Stimulated activated CD8-positive, alpha-beta memory T cell treated with anti-CD3 and anti-CD28 coated beads, Interleukin-12 subunit alpha, Interleukin-12 subunit beta, amount 100 ng/mL, for 24 hours (primary cell): ENCODE measurements around the gene ENTPD3.

ENCODE experiments used
- DNase-seq: peaks from one replicate; pipeline ENCODE4 v3.0.0-alpha.2; 2020; ENCODE audit errors: extremely low read depth

Gene ENTPD3

DNA sequence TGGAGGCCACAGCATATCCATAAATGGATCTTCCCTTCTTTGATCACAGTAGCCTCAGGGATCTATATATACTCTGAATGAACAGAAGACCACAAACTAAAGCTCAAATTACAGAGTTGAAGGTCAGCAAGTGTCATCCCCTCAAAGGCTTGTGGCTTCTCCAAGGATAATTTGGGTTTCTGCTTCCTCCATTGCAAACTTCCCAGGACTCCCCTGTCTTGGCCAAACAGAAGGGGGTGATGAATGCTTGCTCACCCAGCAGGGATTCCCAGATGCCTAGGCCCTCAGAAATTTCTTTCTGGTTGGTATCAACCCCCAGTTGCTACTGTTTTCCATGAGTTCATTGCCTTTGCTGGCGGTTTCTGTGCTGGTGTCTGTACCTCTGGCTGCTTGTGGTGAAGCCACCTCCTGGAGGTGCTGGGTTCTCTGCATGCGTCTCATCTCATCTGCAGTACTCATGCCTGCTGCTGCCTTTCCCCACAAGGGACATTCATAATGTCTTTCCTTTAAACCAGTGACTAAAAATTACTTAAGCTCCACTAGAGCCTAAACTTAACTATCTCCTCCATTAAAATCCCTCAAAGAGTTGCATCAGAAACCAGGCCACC lies 17.7 kb downstream of the ENTPD3 start:
- no peak for DNase-seq

- no peak for DNase-seq
These were observed 20.0 kb downstream of the ENTPD3 start for GRCh38 chr3:40407007-40407406.

DNA sequence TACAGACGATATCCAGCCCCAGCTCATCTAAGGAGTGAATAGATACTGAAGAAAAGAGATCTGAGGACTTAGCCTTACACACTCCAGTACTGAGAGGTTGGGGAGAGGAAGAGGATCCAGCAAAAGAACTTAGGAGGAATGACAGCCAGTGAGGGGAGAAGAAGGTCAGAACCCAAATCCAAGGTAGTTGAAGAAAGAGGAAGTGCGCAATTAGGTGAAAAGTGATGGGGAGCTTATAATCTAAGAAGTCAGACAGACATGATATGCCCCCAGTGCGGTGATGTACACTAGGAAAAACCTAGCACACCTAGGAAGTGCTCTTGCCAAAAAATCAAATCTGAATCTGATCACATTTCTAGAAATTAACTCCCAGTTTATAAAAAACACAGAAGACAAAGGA lies 20.6 kb downstream of the ENTPD3 start:
- no peak for DNase-seq

- no peak for DNase-seq
These were observed 27.3 kb downstream of the ENTPD3 start for GRCh38 chr3:40414270-40414669.

GRCh38 chr3:40417845-40418543 lies 31.0 kb downstream of the ENTPD3 start:
- no peak for DNase-seq

DNA sequence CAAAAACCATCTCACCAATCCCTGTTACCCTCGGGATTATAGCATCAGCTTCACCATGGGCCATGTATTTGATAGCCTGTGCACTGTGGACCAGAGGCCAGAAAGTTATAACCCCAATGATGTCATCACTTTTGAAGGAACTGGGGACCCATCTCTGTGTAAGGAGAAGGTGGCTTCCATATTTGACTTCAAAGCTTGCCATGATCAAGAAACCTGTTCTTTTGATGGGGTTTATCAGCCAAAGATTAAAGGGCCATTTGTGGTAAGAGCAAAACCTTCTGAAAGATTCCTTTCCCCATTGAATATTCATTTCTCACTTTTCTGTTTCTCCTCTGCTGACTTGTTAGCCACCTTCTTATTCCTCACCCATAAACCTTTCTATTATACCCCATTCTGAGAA lies 35.9 kb downstream of the ENTPD3 start:
- DNase-seq, result no peak

DNA sequence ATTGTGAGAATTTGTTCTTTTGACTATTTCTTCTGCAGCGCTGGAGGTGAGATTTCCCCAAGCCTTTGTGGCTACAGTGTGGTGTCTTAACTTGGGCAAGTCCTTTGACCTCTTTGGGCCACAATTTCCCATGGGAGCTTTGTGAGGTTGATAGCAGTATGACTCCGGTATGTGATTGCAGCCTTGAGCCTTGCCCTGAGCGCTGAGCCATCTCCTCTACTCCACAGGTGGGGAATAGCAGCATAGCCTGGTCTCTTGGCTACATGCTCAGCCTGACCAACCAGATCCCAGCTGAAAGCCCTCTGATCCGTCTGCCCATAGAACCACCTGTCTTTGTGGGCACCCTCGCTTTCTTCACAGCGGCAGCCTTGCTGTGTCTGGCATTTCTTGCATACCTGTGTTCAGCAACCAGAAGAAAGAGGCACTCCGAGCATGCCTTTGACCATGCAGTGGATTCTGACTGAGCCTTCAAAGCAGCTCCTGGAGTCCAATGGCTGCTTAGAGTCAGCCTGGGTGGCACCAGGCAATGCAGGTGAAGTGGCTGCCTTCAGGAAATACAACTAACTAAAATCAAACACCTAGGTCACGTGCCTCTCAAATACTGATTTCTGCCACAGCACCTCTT lies 40.2 kb downstream of the ENTPD3 start:
- no peak for DNase-seq

GRCh38 chr3:40432793-40433192 lies 45.8 kb downstream of the ENTPD3 start:
- DNase-seq, result no peak

DNA sequence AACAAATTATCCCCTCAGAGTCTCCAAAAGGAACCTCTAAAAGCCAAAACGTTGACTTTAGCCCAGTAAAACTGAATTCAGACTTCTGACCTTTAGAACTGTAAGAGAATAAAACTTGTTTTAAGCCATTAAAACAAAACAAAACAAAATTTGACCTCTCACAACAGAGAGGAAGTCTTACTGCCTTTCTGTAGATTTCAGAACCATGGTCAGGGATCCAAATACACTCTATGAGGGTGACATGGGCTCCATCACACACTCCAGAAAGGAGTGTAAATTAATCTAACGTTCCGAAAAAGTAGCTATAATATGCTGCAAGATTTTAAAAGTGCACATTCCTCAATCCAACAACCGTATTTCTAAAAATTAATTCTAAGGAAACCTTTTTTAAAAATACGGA lies 50.9 kb downstream of the ENTPD3 start:
- DNase-seq, result no peak

DNA sequence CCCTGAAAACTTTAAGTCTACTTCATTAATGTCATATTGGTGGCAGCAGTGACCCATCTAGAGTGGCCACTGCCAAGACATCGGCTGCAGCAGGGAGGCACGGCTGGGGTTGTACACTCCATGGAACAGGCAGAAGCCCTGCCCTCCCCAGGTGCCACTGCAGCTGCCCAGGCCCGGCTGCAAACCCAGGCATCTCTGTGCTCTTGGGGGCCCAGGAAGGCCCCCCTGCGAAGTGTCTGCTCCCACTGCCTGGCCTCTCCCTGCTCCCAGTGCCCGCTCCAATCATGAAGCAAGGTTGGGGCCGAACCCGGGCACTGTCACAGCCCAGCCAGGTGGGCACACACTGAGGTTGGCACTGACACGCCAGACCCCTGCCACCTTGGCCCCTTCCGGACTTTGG lies 58.1 kb downstream of the ENTPD3 start:
- DNase-seq, result no peak

DNA sequence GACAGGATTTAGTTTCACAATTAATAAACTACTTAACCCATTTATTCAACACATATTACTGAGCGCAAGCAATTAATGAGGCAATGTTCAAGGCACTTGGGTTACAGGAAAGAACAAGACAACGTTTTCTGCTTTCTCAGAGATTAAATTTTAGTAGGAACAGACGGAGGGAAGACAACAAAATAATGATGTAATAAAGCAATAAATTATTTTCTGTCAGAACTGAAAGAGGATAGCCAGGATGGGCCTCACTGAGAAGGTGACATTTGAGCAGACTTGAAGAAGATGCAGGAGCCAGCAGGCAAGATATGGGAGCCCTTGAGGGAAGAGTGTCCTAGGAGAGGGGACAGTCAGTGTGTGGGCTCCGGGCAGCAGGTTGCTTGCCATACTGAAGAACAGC lies 58.9 kb downstream of the ENTPD3 start:
- no peak for DNase-seq

GRCh38 chr3:40450438-40450837 lies 63.5 kb downstream of the ENTPD3 start:
- no peak for DNase-seq

- DNase-seq, result no peak
These were observed 64.6 kb downstream of the ENTPD3 start for GRCh38 chr3:40451551-40451950.

- no peak for DNase-seq
These were observed 65.1 kb downstream of the ENTPD3 start for GRCh38 chr3:40452057-40452456.

- no peak for DNase-seq
These were observed 65.5 kb downstream of the ENTPD3 start for GRCh38 chr3:40452562-40452875.

- peak; percentile 92 for DNase-seq
These were observed 66.1 kb downstream of the ENTPD3 start for GRCh38 chr3:40452876-40453730.

- no peak for DNase-seq
These were observed 66.9 kb downstream of the ENTPD3 start for GRCh38 chr3:40453933-40454332.

- DNase-seq, result no peak
These were observed 68.3 kb downstream of the ENTPD3 start for GRCh38 chr3:40455328-40455727.

DNA sequence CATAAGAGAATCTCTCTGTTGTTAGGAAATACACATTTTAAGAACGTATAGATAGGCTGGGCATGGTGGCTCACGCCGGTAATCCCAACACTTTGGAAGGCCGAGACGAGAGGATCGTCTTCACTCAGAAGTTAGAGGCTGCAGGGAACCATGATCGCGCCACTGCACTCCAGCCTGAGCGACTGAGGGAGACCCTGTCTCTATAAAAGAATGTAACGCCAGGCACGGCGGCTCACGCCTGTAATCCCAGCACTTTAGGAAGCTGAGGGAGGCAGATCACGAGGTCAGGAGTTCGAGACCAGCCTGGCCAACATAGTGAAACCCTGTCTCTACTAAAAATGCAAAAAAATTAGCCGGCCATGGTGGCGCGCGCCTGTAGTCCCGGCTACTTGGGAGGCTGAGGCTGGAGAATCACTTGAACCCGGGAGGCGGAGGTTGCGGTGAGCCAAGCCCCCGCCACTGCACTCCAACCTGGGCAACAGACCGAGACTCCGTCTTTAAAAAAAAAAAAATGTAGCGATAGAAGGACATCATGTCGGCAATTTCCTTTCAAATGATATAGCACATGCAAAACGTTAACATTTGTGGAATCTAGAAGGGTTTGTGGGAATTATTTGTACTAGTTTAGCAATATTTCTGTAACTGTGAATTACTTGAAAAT lies 69.4 kb downstream of the ENTPD3 start:
- no peak for DNase-seq

- DNase-seq, result peak; percentile 93
These were observed 70.2 kb downstream of the ENTPD3 start, which contains the start of gene RPL14 for GRCh38 chr3:40456940-40457823. Gene RPL14 (plus strand): TSS chr3:40457339. CDS start chr3:40457472, 133 bp downstream.

DNA sequence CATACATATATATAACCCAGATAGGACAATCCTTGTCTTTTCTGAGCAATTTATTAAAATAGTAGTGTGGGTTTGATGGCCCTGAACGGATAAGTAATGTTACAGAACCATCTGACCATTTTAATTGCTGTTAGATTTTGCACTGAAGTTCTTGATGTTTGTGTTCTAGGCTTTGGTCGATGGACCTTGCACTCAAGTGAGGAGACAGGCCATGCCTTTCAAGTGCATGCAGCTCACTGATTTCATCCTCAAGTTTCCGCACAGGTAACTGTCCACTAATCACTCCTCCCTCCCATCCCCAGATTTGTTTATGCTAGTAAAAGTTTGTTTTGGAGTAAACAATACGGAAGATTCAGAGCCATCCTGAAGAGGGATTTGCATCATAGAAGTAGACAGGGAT lies 71.5 kb downstream of the ENTPD3 start:
- DNase-seq, result no peak
